HG02884 (cell line): Measurements from ENCODE around the gene SULT1C3.
A peak's percentile ranks its signal among the peaks of the same experiment; 100 is the strongest.

Source experiments
- ATAC-seq: cut with Tn5 transposase; IDR thresholded peaks from one replicate; pipeline ENCODE4 v1.9.1; 2021; ENCODE audit warnings: mild to moderate bottlenecking, moderate library complexity; ENCODE audit not compliant: unreplicated experiment

The SULT1C3 gene

GRCh38 chr2:108297436-108298141, 57.8 kb downstream of the SULT1C3 start:
- no peak for ATAC-seq

GRCh38 chr2:108301558-108301957, 61.8 kb downstream of the SULT1C3 start:
- no peak for ATAC-seq

DNA sequence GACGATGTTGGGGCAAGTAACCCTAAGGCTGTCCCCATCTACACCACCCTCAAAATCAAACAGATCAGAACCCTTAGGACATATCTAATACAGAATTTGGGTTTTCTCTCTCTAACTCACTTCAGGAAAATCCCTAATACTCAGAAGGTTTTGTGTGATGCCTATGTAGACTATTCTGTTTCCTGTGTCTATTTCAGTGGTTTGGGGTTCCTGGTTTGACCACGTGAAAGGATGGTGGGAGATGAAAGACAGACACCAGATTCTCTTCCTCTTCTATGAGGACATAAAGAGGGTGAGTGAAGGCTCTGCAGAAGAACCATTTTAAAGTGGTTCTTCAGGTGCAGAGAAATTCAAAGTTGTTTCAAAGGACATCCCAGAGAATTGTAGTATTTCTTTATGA, 65.2 kb downstream of the SULT1C3 start:
- ATAC-seq = peak; percentile 92

GRCh38 chr2:108305901-108306300, 66.1 kb downstream of the SULT1C3 start:
- ATAC-seq = no peak

GRCh38 chr2:108309903-108310302, 70.1 kb downstream of the SULT1C3 start:
- ATAC-seq = no peak
